ENCODE results near the gene CCDC80. TPM values are rescaled to one million over a fixed set of nuclear protein-coding genes. Genes with fewer than 3 reads are reported as not detected.
A peak's percentile ranks its signal among the peaks of the same experiment; 100 is the strongest.

The CCDC80 gene
- total RNA-seq, 4 donors from 2014 or later, result 6.4 to 55.3 (median 18.4) TPM

- Histone ChIP-seq H3K4me1 (peaks cover 0 to 35% (median 0%) of the 10 kb centered on the region in 4 donors), H3K4me3 (peak overlapping the region in 1 of 4 donors; percentile 18), H3K36me3 (no peaks in the 10 kb centered on the region), H3K27me3 (peaks cover 6% of the 10 kb centered on the region), H3K27ac (peak overlapping the region in 1 of 4 donors; percentile 0), H3K9me3 (no peaks in the 10 kb centered on the region)
- in situ Hi-C loops (cut with MboI; ENCODE audit: low pct_ligation_motif_present in 1 of 4, low pct_unique_long_range_greater_than_20kb in 1 of 4, low sequenced_read_pairs in 3 of 4), result loop anchor here (5.0 to 25.0 kb wide), 6 partner anchors 172 to 644 kb away; partner anchors contain the start of genes CD200R1 (in 2 of the 4) and GTPBP8 (in 1 of the 4)
- no peak for TF ChIP-seq POLR2AphosphoS5 (IDR thresholded peaks at IDR 0.05)
- TF ChIP-seq, protein P1, sequence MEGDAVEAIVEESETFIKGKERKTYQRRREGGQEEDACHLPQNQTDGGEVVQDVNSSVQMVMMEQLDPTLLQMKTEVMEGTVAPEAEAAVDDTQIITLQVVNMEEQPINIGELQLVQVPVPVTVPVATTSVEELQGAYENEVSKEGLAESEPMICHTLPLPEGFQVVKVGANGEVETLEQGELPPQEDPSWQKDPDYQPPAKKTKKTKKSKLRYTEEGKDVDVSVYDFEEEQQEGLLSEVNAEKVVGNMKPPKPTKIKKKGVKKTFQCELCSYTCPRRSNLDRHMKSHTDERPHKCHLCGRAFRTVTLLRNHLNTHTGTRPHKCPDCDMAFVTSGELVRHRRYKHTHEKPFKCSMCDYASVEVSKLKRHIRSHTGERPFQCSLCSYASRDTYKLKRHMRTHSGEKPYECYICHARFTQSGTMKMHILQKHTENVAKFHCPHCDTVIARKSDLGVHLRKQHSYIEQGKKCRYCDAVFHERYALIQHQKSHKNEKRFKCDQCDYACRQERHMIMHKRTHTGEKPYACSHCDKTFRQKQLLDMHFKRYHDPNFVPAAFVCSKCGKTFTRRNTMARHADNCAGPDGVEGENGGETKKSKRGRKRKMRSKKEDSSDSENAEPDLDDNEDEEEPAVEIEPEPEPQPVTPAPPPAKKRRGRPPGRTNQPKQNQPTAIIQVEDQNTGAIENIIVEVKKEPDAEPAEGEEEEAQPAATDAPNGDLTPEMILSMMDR (IDR thresholded peaks at IDR 0.05), result peak; percentile 61 to 71 (median 69)
- DNase-seq, result peak; percentile 82
- intact Hi-C loops (cut with DNase I; ENCODE audit: low total_unique reads), result loop anchor here (2.0 to 5.0 kb wide), 2 partner anchors 170 to 334 kb away; partner anchors contain the start of gene CD200R1
- WGBS, 2 donors (ENCODE audit: low coverage in 1 of 2), result 3% methylated on average over 5 to 10 of the region's 10 CpGs
Observed at GRCh38 chr3:112642912-112643506, 2.1 kb upstream of the CCDC80 start.

DNA sequence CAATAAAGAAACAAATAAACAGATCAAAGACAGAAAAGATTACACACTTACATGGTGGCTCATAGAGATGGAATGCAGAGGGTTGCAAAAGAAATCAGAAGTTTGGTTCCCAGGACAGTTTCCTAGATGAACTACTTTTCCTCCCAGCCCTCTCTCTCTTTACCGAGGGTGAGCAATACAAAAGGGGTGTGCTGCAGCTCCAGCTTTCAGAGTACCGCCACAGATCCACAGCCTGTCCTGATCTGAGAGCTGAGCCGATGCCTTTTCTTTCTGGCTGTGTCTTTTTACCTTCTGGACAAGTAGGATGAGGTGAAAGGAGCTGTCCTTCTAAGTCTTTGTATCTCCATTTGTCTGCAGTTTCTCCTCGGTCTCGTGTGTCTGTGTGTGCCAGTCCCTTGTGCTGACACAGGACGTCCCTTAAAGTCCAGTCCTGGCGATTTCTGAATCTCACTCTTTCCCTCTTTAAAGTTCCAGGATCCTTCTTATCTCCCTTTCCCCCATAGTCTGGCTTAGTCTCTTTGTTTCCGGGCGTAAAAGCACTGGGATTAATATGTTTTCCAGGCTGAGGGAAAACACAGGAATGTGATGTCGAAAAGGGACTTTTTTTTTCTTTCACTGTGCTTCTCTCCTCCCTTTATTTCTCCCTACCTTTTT is 540 bp downstream of the CCDC80 start:
- H3K4me1 ChIP-seq, result peaks cover 0 to 35% (median 0%) of the 10 kb centered on the region in 4 donors
- TF ChIP-seq POLR2A (IDR thresholded peaks at IDR 0.05), result no peak
- peak in 2 of 3 donors; percentile 1 to 14 for TF ChIP-seq POLR2AphosphoS5 (IDR thresholded peaks at IDR 0.05)
- peak overlapping the region in 3 of 4 donors; percentile 22 to 42 (median 25) for H3K4me3 ChIP-seq
- H3K36me3 ChIP-seq, result no peaks in the 10 kb centered on the region
- 15 to 21% methylated on average over 10 of the region's 10 CpGs for WGBS, 2 donors (ENCODE audit: low coverage in 1 of 2)
- no peaks in the 10 kb centered on the region for H3K9me3 ChIP-seq
- H3K27ac ChIP-seq, result peak overlapping the region; percentile 74 to 87 (median 82)
- intact Hi-C loops (cut with DNase I; ENCODE audit: low total_unique reads), result loop anchor here (5.0 kb wide), 1 partner anchor 337 kb away; the partner anchor contains the start of gene CD200R1
- peaks cover 6% of the 10 kb centered on the region for H3K27me3 ChIP-seq
- no peak for DNase-seq
- in situ Hi-C loops (cut with MboI; ENCODE audit: low pct_ligation_motif_present in 1 of 4, low pct_unique_long_range_greater_than_20kb in 1 of 4, low sequenced_read_pairs in 3 of 4), result loop anchor here (5.0 to 25.0 kb wide), 6 partner anchors 174 to 647 kb away; partner anchors contain the start of genes CD200R1 (in 2 of the 4) and GTPBP8 (in 1 of the 4)

DNA sequence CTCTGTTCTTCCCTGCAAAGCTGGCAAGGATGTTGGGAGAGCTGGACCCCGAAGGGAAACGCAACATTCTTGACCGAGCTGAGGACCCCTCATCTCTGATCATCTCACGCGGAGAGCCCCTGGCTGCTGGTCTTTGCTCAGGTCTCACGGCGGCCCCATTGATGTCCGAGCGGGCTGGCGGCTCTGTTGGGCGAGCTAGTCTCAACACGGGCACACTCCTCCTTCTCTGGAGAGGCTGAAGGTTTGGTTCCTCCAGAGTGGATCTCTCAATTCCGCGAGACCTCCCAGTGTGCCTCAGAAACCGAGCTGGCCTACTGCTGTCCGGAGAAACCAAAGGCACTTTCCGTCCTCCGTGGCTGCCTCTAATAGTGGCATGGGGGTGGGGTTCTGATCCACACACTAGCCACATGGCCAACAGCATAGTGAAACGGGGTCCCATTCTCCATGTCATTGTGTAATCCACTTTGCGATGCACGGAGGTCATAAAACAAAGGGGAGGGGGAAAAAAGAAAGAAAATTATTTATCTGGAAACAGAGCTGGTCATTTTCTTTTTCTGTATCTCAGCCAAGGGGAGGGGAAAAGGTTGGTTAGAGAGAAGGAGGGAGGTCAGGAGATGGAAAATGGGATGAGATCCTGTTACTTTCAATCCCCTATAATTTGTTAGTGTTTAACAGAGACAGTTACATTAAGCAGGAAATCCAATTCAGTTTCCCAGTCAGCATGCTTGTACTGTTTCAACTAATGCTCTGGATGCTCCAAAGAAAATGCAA is 1.3 kb downstream of the CCDC80 start:
- DNase-seq, result no peak
- no peaks in the 10 kb centered on the region for H3K9me3 ChIP-seq
- WGBS, 2 donors (ENCODE audit: low coverage in 1 of 2), result 79% methylated on average over 21 of the region's 21 CpGs; no CpG with 5 or more reads in 1 of the 2 donors
- intact Hi-C loops (cut with DNase I; ENCODE audit: low total_unique reads), result loop anchor here (5.0 kb wide), 1 partner anchor 338 kb away; the partner anchor contains the start of gene CD200R1
- TF ChIP-seq POLR2A (IDR thresholded peaks at IDR 0.05) (no peak), EP300 (IDR thresholded peaks at IDR 0.05; ENCODE audit: low read depth) (no peak), POLR2AphosphoS5 (IDR thresholded peaks at IDR 0.05) (no peak)
- TF ChIP-seq, protein P1 (IDR thresholded peaks at IDR 0.05), result no peak
- peak overlapping the region; percentile 74 to 87 (median 82) for H3K27ac ChIP-seq
- H3K36me3 ChIP-seq, result no peaks in the 10 kb centered on the region
- in situ Hi-C loops (cut with MboI; ENCODE audit: low pct_ligation_motif_present in 1 of 4, low pct_unique_long_range_greater_than_20kb in 1 of 4, low sequenced_read_pairs in 3 of 4), result loop anchor here (5.0 to 25.0 kb wide), 6 partner anchors 175 to 648 kb away; partner anchors contain the start of genes CD200R1 (in 2 of the 4) and GTPBP8 (in 1 of the 4)
- H3K4me3 ChIP-seq, result peak overlapping the region in 2 of 4 donors; percentile 22 to 42
- H3K4me1 ChIP-seq, result peaks cover 0 to 40% (median 2%) of the 10 kb centered on the region in 4 donors
- peaks cover 6% of the 10 kb centered on the region for H3K27me3 ChIP-seq

- WGBS, 2 donors (ENCODE audit: low coverage in 1 of 2), result 67 to 83% methylated on average over 2 to 17 of the region's 17 CpGs
- H3K9me3 ChIP-seq, result no peaks in the 10 kb centered on the region
- TF ChIP-seq POLR2AphosphoS5 (IDR thresholded peaks at IDR 0.05) (no peak), EP300 (IDR thresholded peaks at IDR 0.05; ENCODE audit: low read depth) (no peak), POLR2A (IDR thresholded peaks at IDR 0.05) (no peak)
- TF ChIP-seq, protein P1 (IDR thresholded peaks at IDR 0.05), result no peak
- DNase-seq, result no peak
- H3K27ac ChIP-seq, result peak overlapping the region; percentile 74 to 87 (median 82)
- no peaks in the 10 kb centered on the region for H3K36me3 ChIP-seq
- H3K4me1 ChIP-seq, result peaks cover 0 to 47% (median 5%) of the 10 kb centered on the region in 4 donors
- in situ Hi-C loops (cut with MboI; ENCODE audit: low pct_ligation_motif_present in 1 of 4, low pct_unique_long_range_greater_than_20kb in 1 of 4, low sequenced_read_pairs in 3 of 4), result loop anchor here in 2 of 4 donors (25.0 kb wide), 2 partner anchors 349 to 649 kb away; partner anchors contain the start of genes CD200R1 (in 1 of the 2) and GTPBP8 (in 1 of the 2)
- peak overlapping the region in 1 of 4 donors; percentile 20 for H3K4me3 ChIP-seq
- H3K27me3 ChIP-seq, result peaks cover 6% of the 10 kb centered on the region
- intact Hi-C loops (cut with DNase I; ENCODE audit: low total_unique reads), result no loop called here
Observed at GRCh38 chr3:112638327-112639020, 2.5 kb downstream of the CCDC80 start.

Data from transverse colon (tissue), 4 donors.